OCI-M2 (cell line): ENCODE data around the gene PLEKHA4.
"Not testable (repeated sequence)": the region's sequence is repeated elsewhere in the genome, so short reads cannot be mapped to it uniquely, and the experiment has no call there.

Experiments used
- DNase-seq: peaks from one replicate; lab custom pipeline; 2025; ENCODE audit not compliant: unreplicated experiment; lab: John Stamatoyannopoulos, UW

PLEKHA4 gene, protein sequence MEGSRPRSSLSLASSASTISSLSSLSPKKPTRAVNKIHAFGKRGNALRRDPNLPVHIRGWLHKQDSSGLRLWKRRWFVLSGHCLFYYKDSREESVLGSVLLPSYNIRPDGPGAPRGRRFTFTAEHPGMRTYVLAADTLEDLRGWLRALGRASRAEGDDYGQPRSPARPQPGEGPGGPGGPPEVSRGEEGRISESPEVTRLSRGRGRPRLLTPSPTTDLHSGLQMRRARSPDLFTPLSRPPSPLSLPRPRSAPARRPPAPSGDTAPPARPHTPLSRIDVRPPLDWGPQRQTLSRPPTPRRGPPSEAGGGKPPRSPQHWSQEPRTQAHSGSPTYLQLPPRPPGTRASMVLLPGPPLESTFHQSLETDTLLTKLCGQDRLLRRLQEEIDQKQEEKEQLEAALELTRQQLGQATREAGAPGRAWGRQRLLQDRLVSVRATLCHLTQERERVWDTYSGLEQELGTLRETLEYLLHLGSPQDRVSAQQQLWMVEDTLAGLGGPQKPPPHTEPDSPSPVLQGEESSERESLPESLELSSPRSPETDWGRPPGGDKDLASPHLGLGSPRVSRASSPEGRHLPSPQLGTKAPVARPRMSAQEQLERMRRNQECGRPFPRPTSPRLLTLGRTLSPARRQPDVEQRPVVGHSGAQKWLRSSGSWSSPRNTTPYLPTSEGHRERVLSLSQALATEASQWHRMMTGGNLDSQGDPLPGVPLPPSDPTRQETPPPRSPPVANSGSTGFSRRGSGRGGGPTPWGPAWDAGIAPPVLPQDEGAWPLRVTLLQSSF

DNA sequence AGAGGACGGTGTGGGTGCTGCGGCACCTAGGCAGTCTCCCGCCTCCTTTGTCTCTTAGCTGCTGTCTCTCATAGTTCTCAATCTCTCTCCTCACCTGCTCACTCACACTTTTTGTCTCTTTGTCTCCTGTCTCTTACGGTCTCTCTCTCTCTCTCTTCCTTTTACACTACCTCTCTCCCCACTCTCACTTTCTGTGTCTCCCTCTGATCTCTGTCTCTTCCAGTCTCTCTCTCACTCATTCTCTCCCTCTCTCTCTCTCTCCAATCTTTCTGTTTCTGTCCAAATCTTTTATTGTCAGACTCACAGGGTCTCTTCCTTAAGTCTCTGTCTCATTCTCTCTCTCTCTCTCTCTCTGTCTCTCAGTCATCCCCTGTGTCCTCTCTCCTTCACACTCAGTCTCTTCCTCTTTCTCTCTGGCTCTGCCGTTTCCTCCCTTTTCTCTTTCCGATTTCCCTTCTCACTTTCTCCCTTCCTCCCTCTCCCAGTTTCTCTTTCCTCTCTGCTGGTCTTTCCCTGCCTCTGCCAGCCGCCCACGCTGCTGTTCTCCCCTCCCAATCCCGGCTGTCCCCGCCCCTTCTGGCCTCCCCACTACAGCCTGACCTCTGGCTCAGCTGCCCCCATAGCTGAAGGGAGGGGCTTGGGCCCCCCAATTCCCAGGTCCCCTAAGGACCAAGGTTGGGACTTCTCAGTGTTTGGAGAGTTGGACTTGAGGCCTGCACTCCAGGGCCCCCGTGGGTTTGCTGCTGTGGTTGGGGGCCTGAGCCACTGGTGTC is at the start of gene PLEKHA4:
Gene PLEKHA4 (minus strand): TSS at position 504 of the 773 bp plus-strand sequence. CDS start 997 bp downstream, outside the sequence.
- DNase-seq = no peak

DNA sequence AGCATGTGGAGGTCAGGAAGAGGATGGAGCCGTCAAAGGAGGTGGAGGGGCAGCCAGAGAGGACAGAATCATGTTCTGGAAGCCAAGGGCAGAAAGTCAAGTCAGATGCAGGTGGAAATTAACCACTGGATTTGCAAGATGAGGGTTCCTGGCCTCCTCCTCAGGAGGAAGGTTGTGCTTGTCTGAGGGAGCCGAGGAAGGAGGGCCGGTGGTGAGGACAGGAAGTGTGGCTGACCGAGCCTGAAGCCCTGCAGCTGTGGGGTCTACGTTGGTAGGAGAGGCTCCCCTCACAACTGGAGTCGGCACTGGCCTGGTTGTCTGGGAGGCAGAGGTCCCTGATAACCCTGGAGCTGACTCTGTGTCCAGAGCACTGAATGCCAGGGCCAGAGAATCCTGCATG is 49.7 kb upstream of the PLEKHA4 start:
- no peak for DNase-seq

DNA sequence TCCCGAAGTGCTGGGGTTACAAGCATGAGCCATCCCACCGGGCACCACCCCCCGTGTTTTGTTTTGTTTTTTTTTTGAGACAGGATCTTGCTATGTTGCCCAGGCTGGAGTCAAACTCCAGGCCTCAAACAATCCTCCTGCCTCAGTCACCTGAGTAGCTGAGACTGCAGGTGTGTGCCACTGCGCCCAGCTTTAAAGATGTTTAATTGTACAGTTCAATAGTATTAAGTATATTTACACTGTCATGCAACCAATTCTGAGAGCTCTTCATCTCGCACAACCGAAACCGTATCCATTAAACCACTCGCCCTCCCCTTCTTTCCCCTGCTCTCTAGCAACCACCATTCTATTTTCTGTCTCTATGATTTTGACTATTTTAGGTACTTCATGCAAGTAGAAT is 47.3 kb upstream of the PLEKHA4 start:
- no peak for DNase-seq

DNA sequence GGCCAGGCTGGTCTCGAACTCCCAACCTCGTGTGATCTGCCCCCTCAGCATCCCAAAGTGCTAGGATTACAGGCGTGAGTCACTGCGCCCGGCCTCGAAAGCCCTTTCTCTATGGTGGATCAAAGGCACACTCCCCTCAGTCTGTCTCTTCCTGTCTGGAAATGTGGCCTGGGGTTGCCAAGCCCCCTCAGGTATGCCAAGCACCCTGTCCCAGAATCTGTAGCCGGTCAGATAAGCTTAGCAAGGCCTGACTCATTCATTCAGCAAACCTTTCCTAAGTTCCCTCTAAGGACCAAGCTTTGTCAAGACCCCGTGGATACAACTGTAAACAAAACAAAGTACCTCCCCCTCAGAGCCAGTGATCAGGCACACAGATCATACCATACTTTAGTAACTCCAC is 45.8 kb upstream of the PLEKHA4 start:
- no peak for DNase-seq

DNA sequence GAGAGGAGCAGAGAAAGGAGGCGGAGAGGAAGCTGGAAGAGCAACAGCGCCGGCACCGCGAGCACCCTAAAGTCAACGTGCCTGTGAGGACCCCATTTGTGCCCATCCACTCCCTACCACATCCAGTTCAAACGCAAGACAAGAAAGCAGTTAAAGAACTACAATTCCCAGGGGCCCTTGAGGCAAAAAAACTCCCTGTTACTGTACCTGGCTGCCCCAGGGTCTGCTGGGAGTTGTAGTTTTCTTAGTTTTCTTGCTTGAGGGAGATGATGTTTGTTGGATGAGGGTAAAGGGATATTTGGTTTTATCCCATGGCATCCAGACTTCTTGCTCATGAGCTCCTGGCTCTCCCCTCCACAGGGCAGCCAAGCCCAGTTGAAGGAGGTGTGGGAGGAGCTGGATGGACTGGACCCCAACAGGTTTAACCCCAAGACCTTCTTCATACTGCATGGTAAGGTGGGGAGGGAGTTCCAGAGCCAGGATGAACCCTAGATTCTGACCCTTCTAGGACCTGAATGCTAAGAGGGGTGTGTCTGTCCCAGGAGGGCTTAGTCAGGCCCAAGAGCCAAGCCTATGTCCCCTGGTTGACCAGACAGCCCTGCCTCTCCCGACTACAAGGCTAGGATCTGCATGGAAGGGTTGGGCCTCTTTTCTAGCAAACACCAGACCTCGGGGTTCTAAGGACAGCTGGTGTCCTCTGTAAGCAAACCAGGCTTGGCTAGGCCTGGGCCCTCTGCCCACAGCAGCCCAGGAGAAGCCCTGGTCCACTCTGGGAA is 44.9 kb upstream of the PLEKHA4 start:
- DNase-seq = no peak

DNA sequence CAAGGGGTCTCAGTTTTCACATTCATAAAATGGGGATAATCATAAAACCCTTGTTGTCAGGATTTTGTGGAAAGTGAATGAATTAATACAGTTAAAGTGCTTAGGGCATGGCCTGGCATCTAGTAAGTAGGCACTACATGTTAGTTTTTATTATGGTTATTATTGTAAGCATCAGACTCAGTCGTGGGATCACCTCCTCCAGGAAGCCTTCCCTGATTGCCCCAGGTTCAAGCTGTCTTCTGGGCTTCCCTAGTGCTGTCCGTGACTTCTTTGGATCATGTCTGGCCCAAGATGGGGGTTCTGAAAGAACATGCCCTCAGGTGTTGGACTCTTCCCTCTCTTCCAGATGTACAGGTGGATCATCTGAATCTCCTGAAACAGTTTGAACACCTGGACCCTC is 42.4 kb upstream of the PLEKHA4 start:
- DNase-seq = no peak

DNA sequence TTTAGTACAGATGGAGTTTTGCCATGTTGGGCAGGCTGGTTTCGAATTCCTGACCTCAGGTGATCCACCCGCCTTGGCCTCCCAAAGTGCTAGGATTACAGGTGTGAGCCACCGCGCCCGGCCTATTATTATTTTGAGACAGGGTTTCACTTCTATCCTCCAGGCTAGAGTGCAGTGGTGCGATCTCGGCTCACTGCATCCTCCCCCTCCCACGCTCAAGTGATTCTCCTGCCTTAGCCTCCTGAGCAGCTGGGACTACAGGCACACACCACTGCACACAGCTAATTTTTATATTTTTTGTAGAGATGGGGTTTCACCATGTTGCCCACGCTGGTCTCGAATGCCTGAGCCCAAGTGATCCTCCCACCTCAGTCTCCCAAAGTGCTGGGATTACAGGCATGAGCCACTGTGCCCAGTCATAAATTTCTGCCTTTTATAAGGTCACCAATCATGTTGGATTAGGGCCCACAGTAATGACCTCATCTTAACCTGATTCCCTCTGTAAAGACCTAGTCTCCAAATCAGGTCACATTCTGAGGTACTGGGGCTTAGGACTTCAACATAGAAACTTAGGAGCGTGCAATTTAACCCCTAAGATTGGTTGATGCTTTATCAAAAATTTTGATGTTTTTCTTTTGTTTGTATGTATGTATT is 41.1 kb upstream of the PLEKHA4 start:
- DNase-seq = not testable (repeated sequence)

DNA sequence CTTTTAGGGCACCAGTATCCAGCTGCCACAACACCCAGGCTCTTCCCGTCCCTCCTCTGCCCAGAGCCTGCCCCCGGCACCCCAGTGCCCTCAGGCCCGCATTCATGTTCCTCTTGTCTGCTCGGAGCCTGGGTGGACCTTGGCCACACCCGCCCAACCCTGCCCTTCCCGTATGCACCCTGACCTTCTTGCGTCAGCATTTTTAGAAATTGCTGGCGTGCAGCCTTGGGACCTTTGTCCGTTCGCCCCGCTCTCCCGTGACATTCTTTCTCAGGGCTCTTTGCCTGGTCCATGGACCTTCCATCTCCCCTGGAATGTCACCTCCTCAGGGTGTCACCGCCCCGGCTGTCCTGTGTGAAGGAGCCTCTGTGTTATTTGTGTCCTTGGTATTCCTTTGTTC is 39.3 kb upstream of the PLEKHA4 start:
- no peak for DNase-seq

DNA sequence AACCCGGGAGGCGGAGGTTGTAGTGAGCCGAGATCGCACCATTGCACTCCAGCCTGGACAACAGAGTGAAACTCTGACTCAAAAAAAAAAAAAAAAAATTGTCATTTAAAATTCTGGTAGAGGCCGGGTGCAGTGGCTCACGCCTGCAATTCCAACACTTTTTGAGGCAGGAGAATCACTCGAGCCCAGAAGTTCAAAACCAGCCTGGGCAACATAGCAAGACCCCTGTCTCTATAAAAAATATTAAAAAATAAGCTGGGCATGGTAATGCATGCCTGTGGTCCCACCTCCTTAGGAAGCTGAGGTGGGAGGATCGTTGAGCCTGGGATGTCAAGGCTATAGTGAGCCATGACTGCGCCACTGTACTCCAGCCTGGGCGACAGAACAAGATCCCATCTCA is 37.9 kb upstream of the PLEKHA4 start:
- DNase-seq = no peak

DNA sequence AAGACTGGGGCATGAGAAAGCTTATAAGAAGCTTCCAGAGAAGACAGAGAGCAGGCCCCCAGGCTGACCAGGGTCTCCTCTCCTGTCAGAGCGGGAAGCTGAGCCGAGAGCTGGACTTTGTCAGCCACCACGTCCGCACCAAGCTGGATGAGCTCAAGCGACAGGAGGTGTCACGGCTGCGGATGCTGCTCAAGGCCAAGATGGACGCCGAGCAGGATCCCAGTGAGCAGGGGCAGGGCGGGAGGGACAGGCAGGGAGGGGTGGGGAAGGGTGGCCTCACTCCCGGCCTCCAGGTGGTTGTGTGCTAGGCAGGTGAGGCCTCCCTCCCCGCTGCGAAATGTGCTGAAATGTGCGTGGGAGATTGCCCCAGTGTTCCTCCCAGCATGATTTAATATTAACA is 37.2 kb upstream of the PLEKHA4 start:
- no peak for DNase-seq

DNA sequence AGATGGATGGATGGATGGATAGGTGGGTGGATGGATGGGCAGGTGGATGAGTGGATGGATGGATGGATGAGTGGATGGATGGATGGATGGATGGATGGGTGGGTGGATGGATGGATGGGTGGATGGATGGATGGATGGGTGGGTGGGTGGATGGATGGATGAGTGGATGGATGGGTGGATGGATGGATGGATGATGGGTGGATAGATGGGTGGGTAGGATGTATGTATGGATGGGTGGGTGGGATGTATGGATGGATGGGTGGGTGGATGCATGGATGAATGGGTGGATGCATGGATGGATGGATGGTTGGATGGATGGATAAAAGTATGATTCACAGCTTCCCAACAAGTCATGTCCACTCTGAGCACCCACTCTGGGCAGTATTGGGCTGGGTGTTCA is 35.4 kb upstream of the PLEKHA4 start:
- DNase-seq = not testable (repeated sequence)

DNA sequence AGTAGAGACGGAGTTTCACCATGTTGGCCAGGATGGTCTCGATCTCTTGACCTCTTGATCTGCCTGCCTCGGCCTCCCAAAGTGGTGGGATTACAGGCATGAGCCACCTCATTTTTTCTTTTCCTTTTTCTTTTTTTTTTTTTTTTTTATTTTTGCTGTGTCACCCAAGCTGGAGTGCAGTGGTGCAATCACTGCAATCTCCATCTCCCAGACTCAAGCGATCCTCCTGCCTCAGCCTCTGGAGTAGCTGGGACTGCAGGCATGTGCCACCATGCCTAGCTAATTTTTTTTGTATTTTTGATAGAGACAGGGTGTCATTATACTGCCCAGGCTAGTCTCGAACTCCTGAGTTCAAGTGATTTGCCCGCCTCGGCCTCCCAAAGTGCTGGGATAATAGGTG is 33.9 kb upstream of the PLEKHA4 start:
- DNase-seq = not testable (repeated sequence)

DNA sequence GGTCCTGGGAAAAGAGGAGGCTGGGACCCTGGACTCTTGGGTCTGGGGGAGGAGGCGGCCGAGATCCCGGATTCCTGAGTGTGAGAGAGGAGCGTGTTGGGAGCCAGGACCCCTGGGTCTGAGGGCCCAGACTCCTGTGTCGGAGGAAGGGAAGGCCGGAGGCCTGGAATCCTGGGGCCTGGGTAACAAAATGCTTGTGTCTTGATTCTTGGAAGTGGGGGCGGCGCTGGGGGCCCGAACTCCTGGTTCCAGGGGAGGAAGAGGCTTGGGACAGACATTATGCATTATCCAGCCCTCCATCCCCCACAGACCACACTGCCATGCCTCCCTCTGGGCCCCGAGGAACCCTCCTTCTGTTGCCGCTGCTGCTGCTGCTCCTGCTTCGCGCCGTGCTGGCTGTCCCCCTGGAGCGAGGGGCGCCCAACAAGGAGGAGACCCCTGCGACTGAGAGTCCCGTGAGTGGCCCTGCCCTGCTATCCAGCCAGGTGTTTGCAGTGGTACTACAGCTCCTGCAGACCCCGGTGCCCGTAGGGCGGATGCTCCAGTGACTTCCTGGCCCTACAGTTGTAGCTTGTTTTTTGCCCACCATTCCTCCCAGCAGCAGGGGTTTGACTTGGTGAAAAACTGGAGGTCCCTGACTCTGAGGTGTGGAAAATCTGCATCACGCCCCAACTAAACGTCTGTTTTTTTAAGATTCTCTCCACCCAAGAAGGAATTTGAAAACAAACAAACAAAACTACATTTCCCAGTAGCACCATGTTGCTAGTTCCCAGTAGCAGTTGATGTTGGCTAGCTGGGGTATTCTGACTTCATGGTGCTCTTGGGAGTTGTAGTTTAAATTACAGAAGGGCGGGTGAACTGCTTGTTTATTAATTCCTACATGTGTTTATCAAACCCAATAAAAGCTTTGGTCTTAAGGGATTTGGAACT is 32.3 kb upstream of the PLEKHA4 start:
- no peak for DNase-seq

DNA sequence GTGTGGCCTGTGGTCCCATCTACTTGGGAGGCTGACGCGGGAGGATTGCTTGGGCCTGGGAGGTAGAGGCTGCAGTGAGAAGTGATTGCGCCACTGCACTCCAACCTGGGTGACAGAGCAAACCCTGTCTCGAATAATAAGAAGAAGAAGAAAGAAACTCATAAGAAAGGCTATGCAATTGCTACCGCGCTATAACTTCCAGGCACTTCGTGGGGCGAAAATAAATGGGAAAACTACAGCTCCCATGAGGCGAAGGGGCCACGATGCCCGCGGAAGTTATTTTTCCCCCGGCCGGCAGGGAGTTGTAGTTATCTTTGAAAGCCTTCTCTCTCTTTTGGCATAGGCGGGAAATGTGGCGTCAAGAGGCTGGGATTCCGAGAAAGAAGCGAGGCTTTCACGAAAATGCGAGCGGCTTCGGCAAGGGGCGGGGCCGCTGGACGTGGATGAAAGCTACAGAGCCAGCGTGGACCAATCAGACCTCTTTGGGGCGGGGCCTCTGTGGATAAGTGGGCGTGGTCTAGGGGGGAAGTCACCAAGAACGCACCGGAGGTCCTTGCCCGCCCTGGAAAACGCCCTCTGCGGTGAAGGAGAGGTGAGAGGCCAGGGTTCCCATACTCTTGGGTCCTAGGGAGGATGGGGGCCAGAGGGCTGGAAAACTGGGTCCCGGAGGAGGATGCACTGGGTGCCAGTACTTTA is 31.5 kb upstream of the PLEKHA4 start, which contains the start of gene NUCB1:
Gene NUCB1 (plus strand): TSS at position 532 of the 696 bp plus-strand sequence. CDS start 485 bp downstream, outside the sequence.
- peak; percentile 97 for DNase-seq

DNA sequence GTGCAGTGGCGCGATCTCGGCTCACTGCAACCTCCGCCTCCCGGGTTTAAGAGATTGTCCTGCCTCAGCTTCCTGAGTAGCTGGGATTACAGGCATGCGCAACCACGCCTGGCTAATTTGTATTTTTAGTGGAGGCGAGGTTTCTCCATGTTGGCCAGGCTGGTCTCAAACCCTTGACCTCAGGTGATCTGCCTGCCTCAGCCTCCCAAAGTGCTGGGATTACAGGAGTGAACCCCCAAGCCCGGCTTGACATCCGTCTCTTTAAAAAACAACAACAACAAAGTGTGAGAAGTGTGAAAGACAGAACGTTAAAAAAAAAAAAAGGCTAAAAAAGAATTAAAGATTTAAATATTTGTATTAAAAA is 31.0 kb upstream of the PLEKHA4 start:
- not testable (repeated sequence) for DNase-seq

DNA sequence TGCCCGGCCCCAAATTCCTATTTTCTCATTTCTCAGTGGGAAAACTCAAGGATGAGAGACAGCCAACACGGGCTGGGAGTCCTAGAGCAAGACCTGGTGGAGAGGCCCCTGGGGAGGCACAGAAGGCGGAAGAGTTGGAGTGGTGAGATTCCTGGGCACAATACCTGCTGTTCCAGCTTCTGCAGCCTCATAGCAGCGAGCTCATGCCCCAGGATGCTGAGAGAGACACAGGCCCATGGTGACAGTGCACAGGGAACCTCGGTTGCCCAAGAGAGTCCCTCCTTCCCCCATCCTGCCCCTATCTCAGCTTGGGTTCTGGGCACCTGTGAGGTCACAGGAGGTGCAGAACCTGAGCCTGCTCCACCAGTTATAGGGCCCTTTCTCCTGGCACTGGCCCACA is 28.8 kb upstream of the PLEKHA4 start:
- DNase-seq = no peak

DNA sequence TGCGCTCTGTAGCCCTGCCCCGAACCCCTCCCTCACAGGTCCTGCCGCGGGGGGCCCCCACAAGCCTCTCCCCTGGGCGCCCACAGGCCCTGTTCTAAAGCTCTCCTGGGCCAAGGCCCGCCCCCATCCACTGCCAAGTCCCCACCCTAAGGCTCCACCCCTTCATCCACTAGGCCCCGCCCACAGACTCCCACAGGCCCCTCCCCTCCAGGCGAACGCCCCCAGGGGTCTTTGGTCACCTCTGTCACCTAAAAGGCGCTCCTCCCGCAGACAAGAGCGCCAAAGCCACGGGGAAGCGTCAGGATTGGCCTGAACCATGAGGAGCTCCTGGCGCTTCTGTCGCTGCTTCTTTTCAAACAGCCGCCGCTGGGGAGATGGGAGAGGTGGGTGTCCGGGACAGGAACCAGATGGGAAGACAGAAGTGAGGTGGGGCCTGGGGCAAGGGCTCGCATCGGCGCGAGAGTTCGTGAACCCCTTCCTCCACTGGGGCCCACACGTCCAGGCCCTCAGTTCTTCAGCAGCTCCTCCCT is 27.8 kb upstream of the PLEKHA4 start:
- DNase-seq = no peak

DNA sequence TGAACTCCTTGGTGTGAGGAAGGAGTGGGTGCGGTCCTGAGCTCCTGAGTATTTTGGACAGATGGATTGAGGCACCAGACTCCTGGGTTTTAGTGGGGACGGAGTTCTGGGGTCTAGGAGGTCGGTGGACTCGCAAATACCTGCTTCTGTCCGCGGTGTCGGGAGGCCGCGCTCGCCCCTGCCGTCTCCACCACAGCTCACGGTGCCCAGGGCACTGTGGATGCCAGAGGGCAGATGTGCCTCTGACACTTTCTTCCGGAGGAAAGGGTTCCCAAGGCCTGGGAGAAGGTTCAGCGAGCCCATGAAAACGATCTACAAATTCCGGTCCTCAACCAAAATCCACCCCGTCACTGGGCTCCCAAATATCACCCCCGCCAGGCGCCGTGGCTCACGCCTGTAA is 26.8 kb upstream of the PLEKHA4 start:
- no peak for DNase-seq
